Esophagus muscularis mucosa (tissue), 4 donors: Measurements from ENCODE around the gene SH2D1B. TPM values are rescaled to one million over a fixed set of nuclear protein-coding genes. Genes with fewer than 3 reads are reported as not detected.
A peak's percentile ranks its signal among the peaks of the same experiment; 100 is the strongest.

Source experiments
- DNase-seq: peaks from one replicate; pipeline ENCODE4 v3.0.0-alpha.2; 2017; ENCODE audit errors: extremely low spot score
- H3K27ac ChIP-seq, 4 donors: fragments of 200-600 bp; sonication (generic); replicated peaks in 1 of 4; 1 replicate in 3 of 4; 2 replicates in 1 of 4; pipeline ENCODE4 v1.5.1; 2016 to 2019; ENCODE audit warnings: mild to moderate bottlenecking in 1 of 4
- H3K27me3 ChIP-seq, 4 donors: fragments of 200-600 bp; sonication (generic); one replicate each; pipeline versions ENCODE4 v1.5.1 to v1.6.0; 2016 to 2019
- H3K36me3 ChIP-seq, 4 donors: fragments of 200-600 bp; sonication (generic); one replicate each; pipeline ENCODE4 v1.5.1; 2016 to 2019
- H3K4me1 ChIP-seq, 4 donors: fragments of 200-600 bp; sonication (generic); one replicate each; pipeline ENCODE4 v1.5.1; 2016 to 2019
- H3K4me3 ChIP-seq, 4 donors: fragments of 200-600 bp; sonication (generic); 1 replicate in 2 of 4; 2 replicates in 2 of 4; pipeline ENCODE4 v1.5.1; 2016 to 2019; ENCODE audit warnings: mild to moderate bottlenecking in 4 of 4, moderate library complexity in 1 of 4
- H3K9me3 ChIP-seq, 4 donors: fragments of 200-600 bp; sonication (generic); 1 replicate in 3 of 4; 2 replicates in 1 of 4; pipeline ENCODE4 v1.5.1; 2016 to 2019
- CTCF ChIP-seq, 3 experiments: fragments of 200-600 bp in 2 of 3; fragments of 450-650 bp in 1 of 3; sonication (generic) in 2 of 3; IDR thresholded peaks; one replicate each; pipeline ENCODE4 v1.5.1; 2017 to 2019; ENCODE audit warnings: antibody characterized with exemption in 3 of 3, mild to moderate bottlenecking in 2 of 3, moderate library complexity in 1 of 3
- EP300 ChIP-seq: sonication (generic); formaldehyde crosslinking; IDR thresholded peaks from one replicate; pipeline ENCODE4 v1.6.1; 2017; ENCODE audit warnings: antibody characterized with exemption
- POLR2A ChIP-seq: fragments of 450-650 bp; IDR thresholded peaks from one replicate; pipeline ENCODE4 v1.6.1; 2017; ENCODE audit warnings: antibody characterized with exemption, moderate library complexity, mild to moderate bottlenecking, low read depth
- POLR2AphosphoS5 ChIP-seq, 2 donors: sonication (generic); formaldehyde crosslinking; IDR thresholded peaks; one replicate each; pipeline ENCODE4 v1.6.1; 2017; ENCODE audit warnings: antibody characterized with exemption in 2 of 2
- WGBS: methylation state at CpG from one replicate; pipeline ENCODE4 v1.1.5; 2018; 5-methylcytosine and 5-hydroxymethylcytosine counted together
- intact Hi-C: fragments of 100-400 bp; cut with DNase I; formaldehyde crosslinking; loops from one replicate; pipeline ENCODE4 v1.15.1; 2023
- total RNA-seq, 4 donors: library from RNA; depleted of rRNA; stranded (reverse); fragments of >200 nt; gene quantifications; one replicate each; pipeline versions ENCODE4 v1.1.0 to v1.2.1, GENCODE V29; 2016

Gene SH2D1B
- total RNA-seq, 4 donors from 2014 or later, result 1.2 TPM; not detected in 3

DNA sequence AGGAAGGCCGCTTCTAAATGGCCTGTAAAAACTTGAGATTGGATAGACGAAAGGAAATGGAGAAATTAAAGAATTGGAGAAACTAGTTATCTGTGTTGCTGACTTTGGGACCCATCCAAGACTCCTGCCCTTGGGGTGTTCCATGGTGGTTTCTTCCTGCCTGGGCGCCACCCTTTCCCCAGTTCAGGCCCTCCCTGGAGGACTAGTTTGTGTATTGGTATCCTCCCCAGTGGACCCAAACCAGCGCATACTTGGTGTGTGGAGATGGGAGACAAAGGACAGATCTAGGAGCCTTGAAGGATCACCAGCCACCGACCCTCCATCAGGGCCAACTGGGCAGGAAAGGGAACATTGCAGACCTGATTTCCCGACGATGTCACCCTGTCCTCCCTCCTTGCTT, 42.4 kb downstream of the SH2D1B start:
- intact Hi-C loops, result no loop called here

DNA sequence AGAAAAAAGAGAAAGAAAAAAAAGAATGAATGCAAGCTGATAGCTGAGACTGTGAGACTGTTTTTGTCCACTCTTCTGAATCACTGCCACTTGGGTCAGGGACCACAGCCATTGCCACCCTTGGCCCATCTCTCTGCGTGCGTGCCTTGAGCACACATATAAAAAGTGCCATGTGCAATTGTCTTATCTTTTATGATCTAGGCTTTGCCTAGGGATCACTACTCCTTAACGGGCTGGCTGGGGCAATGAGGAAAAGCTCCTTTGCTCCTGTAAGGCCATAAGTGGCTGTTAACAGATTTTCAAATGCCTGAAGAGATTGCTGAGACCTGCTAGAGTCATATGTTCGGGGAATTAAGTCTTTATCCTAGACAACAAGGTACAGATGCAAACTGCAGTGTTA, 43.5 kb downstream of the SH2D1B start:
- intact Hi-C loops, result no loop called here

More for the DNA sequence above, 42.4 kb downstream of the SH2D1B start:
- Histone ChIP-seq H3K27me3 (no peaks in the 10 kb centered on the region), H3K9me3 (no peaks in the 10 kb centered on the region), H3K4me3 (no peak overlapping the region), H3K36me3 (peaks cover 0 to 13% (median 6%) of the 10 kb centered on the region in 4 donors), H3K27ac (no peak overlapping the region), H3K4me1 (no peaks in the 10 kb centered on the region)
- DNase-seq, result no peak
- WGBS, result 89% methylated on average over 7 of the region's 7 CpGs
- TF ChIP-seq EP300 (no peak), POLR2A (no peak), POLR2AphosphoS5 (IDR thresholded peaks at IDR 0.05) (no peak), CTCF (IDR thresholded peaks at IDR 0.05) (no peak)

DNA sequence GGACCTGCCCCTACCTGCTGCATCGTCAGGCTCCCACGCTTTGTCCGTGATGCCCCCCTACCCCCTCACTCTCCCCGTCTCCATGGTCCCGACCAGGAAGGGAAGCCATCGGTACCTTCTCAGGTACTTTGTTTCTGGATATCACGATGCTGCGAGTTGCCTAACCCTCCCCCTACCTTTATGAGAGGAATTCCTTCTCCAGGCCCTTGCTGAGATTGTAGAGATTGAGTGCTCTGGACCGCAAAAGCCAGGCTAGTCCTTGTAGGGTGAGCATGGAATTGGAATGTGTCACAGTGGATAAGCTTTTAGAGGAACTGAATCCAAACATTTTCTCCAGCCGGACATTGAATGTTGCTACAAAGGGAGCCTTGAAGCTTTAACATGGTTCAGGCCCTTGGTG, 44.2 kb downstream of the SH2D1B start:
- Histone ChIP-seq H3K27ac (no peak overlapping the region), H3K4me1 (no peaks in the 10 kb centered on the region), H3K9me3 (no peaks in the 10 kb centered on the region), H3K36me3 (peaks cover 0 to 13% (median 6%) of the 10 kb centered on the region in 4 donors), H3K4me3 (no peak overlapping the region), H3K27me3 (no peaks in the 10 kb centered on the region)
- WGBS, result 91% methylated on average over 10 of the region's 10 CpGs
- DNase-seq, result no peak
- TF ChIP-seq EP300, result no peak
- TF ChIP-seq POLR2AphosphoS5 (IDR thresholded peaks at IDR 0.05), result no peak
- TF ChIP-seq POLR2A, result no peak
- TF ChIP-seq CTCF (IDR thresholded peaks at IDR 0.05), result no peak
- intact Hi-C loops, result no loop called here

More for the DNA sequence above, 43.5 kb downstream of the SH2D1B start:
- 71% methylated on average over 4 of the region's 4 CpGs for WGBS
- H3K36me3 ChIP-seq, result peaks cover 0 to 13% (median 6%) of the 10 kb centered on the region in 4 donors
- H3K27ac ChIP-seq, result no peak overlapping the region
- no peak overlapping the region for H3K4me3 ChIP-seq
- no peaks in the 10 kb centered on the region for H3K4me1 ChIP-seq
- TF ChIP-seq CTCF (IDR thresholded peaks at IDR 0.05), result no peak
- TF ChIP-seq EP300, result no peak
- TF ChIP-seq POLR2A, result no peak
- TF ChIP-seq POLR2AphosphoS5 (IDR thresholded peaks at IDR 0.05), result no peak
- DNase-seq, result no peak
- no peaks in the 10 kb centered on the region for H3K9me3 ChIP-seq
- no peaks in the 10 kb centered on the region for H3K27me3 ChIP-seq

- H3K4me1 ChIP-seq, result no peaks in the 10 kb centered on the region
- no peak overlapping the region for H3K27ac ChIP-seq
- DNase-seq, result no peak
- TF ChIP-seq POLR2A, result no peak
- TF ChIP-seq POLR2AphosphoS5 (IDR thresholded peaks at IDR 0.05), result no peak
- no peak for TF ChIP-seq EP300
- no peak for TF ChIP-seq CTCF (IDR thresholded peaks at IDR 0.05)
- H3K36me3 ChIP-seq, result peaks cover 0 to 13% (median 6%) of the 10 kb centered on the region in 4 donors
- peak overlapping the region in 3 of 4 donors; percentile 26 to 39 (median 30) for H3K4me3 ChIP-seq
- intact Hi-C loops, result no loop called here
- no peaks in the 10 kb centered on the region for H3K9me3 ChIP-seq
- H3K27me3 ChIP-seq, result no peaks in the 10 kb centered on the region
- 90% methylated on average over 33 of the region's 36 CpGs for WGBS
Observed at GRCh38 chr1:162367073-162367472, 44.9 kb downstream of the SH2D1B start.

DNA sequence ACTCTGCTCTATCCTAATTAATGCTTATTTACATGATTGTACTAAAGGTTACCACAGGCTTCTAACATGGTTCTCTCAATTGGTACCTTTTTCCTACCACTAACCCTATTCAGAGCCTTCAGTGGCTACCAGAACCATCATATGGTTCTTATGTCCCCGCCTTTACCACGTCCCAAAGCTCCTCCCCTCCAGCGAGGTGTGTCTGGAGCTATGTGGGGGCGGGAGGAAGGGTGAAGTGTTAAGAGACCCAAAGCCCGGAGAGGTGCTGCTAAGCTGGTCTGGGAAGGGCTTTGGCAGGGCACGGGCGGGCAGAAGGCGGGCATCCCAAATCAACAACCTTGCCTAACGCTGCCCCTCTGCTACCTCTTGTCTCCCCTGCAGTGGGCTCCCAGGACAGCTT, 45.3 kb downstream of the SH2D1B start:
- Histone ChIP-seq H3K4me3 (peak overlapping the region in 3 of 4 donors; percentile 26 to 39 (median 30)), H3K36me3 (peaks cover 0 to 13% (median 6%) of the 10 kb centered on the region in 4 donors), H3K9me3 (no peaks in the 10 kb centered on the region), H3K4me1 (no peaks in the 10 kb centered on the region), H3K27me3 (no peaks in the 10 kb centered on the region), H3K27ac (no peak overlapping the region)
- DNase-seq, result no peak
- TF ChIP-seq EP300 (no peak), CTCF (IDR thresholded peaks at IDR 0.05) (no peak), POLR2AphosphoS5 (IDR thresholded peaks at IDR 0.05) (no peak), POLR2A (no peak)
- WGBS, result 82% methylated on average over 8 of the region's 9 CpGs
- intact Hi-C loops, result no loop called here
